CD4-positive, alpha-beta T cell treated with Interleukin-12 subunit alpha and Interleukin-12 subunit beta, for 1 hour (primary cell): ENCODE measurements around the gene CEACAM5.
A peak's percentile ranks its signal among the peaks of the same experiment; 100 is the strongest.
"Not testable (repeated sequence)": the region's sequence is repeated elsewhere in the genome, so short reads cannot be mapped to it uniquely, and the experiment has no call there.

Experiments
- DNase-seq: peaks from one replicate; pipeline ENCODE4 v3.0.0-alpha.2; 2020

CEACAM5 gene

GRCh38 chr19:41740415-41741243, 32.2 kb downstream of the CEACAM5 start:
- DNase-seq: no peak

- no peak for DNase-seq
Measured at GRCh38 chr19:41741244-41741554, 32.8 kb downstream of the CEACAM5 start.

GRCh38 chr19:41744850-41745249, 36.4 kb downstream of the CEACAM5 start:
- DNase-seq: no peak

- DNase-seq: no peak
Measured at GRCh38 chr19:41745756-41746155, 37.3 kb downstream of the CEACAM5 start.

GRCh38 chr19:41746593-41747227, 38.3 kb downstream of the CEACAM5 start:
- DNase-seq: peak; percentile 45

GRCh38 chr19:41748012-41748411, 39.6 kb downstream of the CEACAM5 start:
- DNase-seq: no peak

- not testable (repeated sequence) for DNase-seq
Measured at GRCh38 chr19:41750248-41751134, 42.1 kb downstream of the CEACAM5 start.

- DNase-seq: peak; percentile 71
Measured at GRCh38 chr19:41753159-41753558, 44.7 kb downstream of the CEACAM5 start.

- DNase-seq: peak; percentile 74
Measured at GRCh38 chr19:41753936-41754529, 45.6 kb downstream of the CEACAM5 start.

- DNase-seq: no peak
Measured at GRCh38 chr19:41755328-41755913, 47.0 kb downstream of the CEACAM5 start, which contains the start of gene CEACAM6. CEACAM6 (plus strand) TSS chr19:41755530; CDS start chr19:41755639, 109 bp downstream.

GRCh38 chr19:41758846-41759245, 50.4 kb downstream of the CEACAM5 start:
- no peak for DNase-seq

GRCh38 chr19:41767115-41767514, 58.7 kb downstream of the CEACAM5 start:
- DNase-seq: no peak

- not testable (repeated sequence) for DNase-seq
Measured at GRCh38 chr19:41768105-41768504, 59.7 kb downstream of the CEACAM5 start.

- DNase-seq: no peak
Measured at GRCh38 chr19:41769608-41770007, 61.2 kb downstream of the CEACAM5 start.

- no peak for DNase-seq
Measured at GRCh38 chr19:41771410-41771809, 63.0 kb downstream of the CEACAM5 start.

GRCh38 chr19:41774515-41774980, 66.1 kb downstream of the CEACAM5 start:
- peak; percentile 62 for DNase-seq

- no peak for DNase-seq
Measured at GRCh38 chr19:41776700-41777099, 68.3 kb downstream of the CEACAM5 start.
